HEK293 (cell line): Measurements from ENCODE around the gene RTN4.

Experiments
- CTCF ChIA-PET: fragments of 350-600 bp; formaldehyde crosslinking; extraction: SDS; loops from one replicate; lab custom pipeline; 2021; ENCODE audit warnings: antibody characterized with exemption; lab: Yijun Ruan, JAX
- POLR2A ChIA-PET: fragments of 300-600 bp; formaldehyde crosslinking; extraction: SDS; loops from one replicate; lab custom pipeline; 2020; ENCODE audit warnings: antibody characterized with exemption, inconsistent platforms; lab: Yijun Ruan, JAX
- H3K27ac ChIP-seq: fragments of 200-500 bp; sonication (Bioruptor generic); 2 replicates; pipeline ENCODE4 v1.5.1; 2014; ENCODE audit warnings: low read depth, low read length, control low read depth, inconsistent platforms; ENCODE audit errors: extremely low read depth
- H3K36me3 ChIP-seq, 2 experiments: fragments of 200-500 bp in 1 of 2; sonication (Bioruptor generic) in 1 of 2; 1 replicate in 1 of 2; 2 replicates in 1 of 2; pipeline ENCODE4 v1.5.1; 2014 to 2017; ENCODE audit warnings: inconsistent platforms in 2 of 2, low read length in 2 of 2; ENCODE audit not compliant: control insufficient read depth in 2 of 2, insufficient read depth in 1 of 2
- H3K4me1 ChIP-seq: fragments of 200-500 bp; sonication (Bioruptor generic); 2 replicates; pipeline ENCODE4 v1.5.1; 2014; ENCODE audit warnings: mild to moderate bottlenecking, low read length, inconsistent platforms; ENCODE audit not compliant: control insufficient read depth, insufficient read depth
- H3K4me3 ChIP-seq: 2 replicates; pipeline ENCODE4 v1.5.1; 2011; ENCODE audit warnings: low read depth, mild to moderate bottlenecking, control low read depth, low read length, moderate library complexity
- H3K9me3 ChIP-seq: fragments of 200-500 bp; sonication (Bioruptor generic); 2 replicates; pipeline ENCODE4 v1.5.1; 2014; ENCODE audit warnings: low read depth, low read length, inconsistent platforms; ENCODE audit not compliant: control insufficient read depth, insufficient read depth
- HOXD13 ChIP-seq: sonication (generic); formaldehyde crosslinking; IDR thresholded peaks from 2 replicates; pipeline ENCODE4 v1.8.0; 2022; ENCODE audit warnings: missing genetic modification reagents, borderline replicate concordance
- SCRT1 ChIP-seq: fragments of 450-650 bp; formaldehyde crosslinking; IDR thresholded peaks from 2 replicates; pipeline ENCODE4 v1.5.1; 2016; ENCODE audit warnings: missing biosample characterization, missing genetic modification characterization, borderline replicate concordance
- SCRT2 ChIP-seq: fragments of 450-650 bp; formaldehyde crosslinking; IDR thresholded peaks from 2 replicates; pipeline ENCODE4 v1.5.1; 2016; ENCODE audit warnings: missing biosample characterization, missing genetic modification characterization
- SP2 ChIP-seq: fragments of 450-650 bp; formaldehyde crosslinking; IDR thresholded peaks from 2 replicates; pipeline ENCODE4 v1.5.1; 2016; ENCODE audit warnings: missing biosample characterization, missing genetic modification characterization
- WT1 ChIP-seq: fragments of 450-650 bp; formaldehyde crosslinking; IDR thresholded peaks from 2 replicates; pipeline ENCODE4 v1.5.1; 2016; ENCODE audit warnings: missing biosample characterization, missing genetic modification characterization
- ZNF112 ChIP-seq: fragments of 450-650 bp; formaldehyde crosslinking; IDR thresholded peaks from 2 replicates; pipeline ENCODE4 v1.5.0; 2017; ENCODE audit warnings: missing biosample characterization, missing genetic modification characterization
- ZNF184 ChIP-seq: fragments of 450-650 bp; IDR thresholded peaks from 2 replicates; pipeline ENCODE4 v1.5.1; 2018; ENCODE audit warnings: missing biosample characterization, mild to moderate bottlenecking, missing genetic modification characterization
- ZNF211 ChIP-seq: fragments of 450-650 bp; formaldehyde crosslinking; IDR thresholded peaks from 2 replicates; pipeline ENCODE4 v1.5.1; 2016; ENCODE audit warnings: low read depth, missing biosample characterization, missing genetic modification characterization
- ZNF266 ChIP-seq: fragments of 450-650 bp; formaldehyde crosslinking; IDR thresholded peaks from 2 replicates; pipeline ENCODE4 v1.5.1; 2016; ENCODE audit warnings: missing biosample characterization, missing genetic modification characterization, low read depth
- ZNF350 ChIP-seq: fragments of 450-650 bp; formaldehyde crosslinking; IDR thresholded peaks from 2 replicates; pipeline ENCODE4 v1.5.0; 2017; ENCODE audit warnings: missing biosample characterization, mild to moderate bottlenecking, missing genetic modification characterization
- ZNF366 ChIP-seq: fragments of 450-650 bp; formaldehyde crosslinking; conservative IDR thresholded peaks from 2 replicates; pipeline ENCODE4 v1.5.1; 2016; ENCODE audit warnings: missing biosample characterization, missing genetic modification characterization
- ZNF514 ChIP-seq: fragments of 450-650 bp; formaldehyde crosslinking; IDR thresholded peaks from 2 replicates; pipeline ENCODE4 v1.5.1; 2016; ENCODE audit warnings: missing biosample characterization, missing genetic modification characterization
- ZNF600 ChIP-seq: fragments of 450-650 bp; formaldehyde crosslinking; IDR thresholded peaks from 2 replicates; pipeline ENCODE4 v1.5.1; 2016; ENCODE audit warnings: missing biosample characterization, missing genetic modification characterization
- ZNF629 ChIP-seq: fragments of 450-650 bp; formaldehyde crosslinking; IDR thresholded peaks from 2 replicates; pipeline ENCODE4 v1.5.1; 2017; ENCODE audit warnings: missing biosample characterization, missing genetic modification characterization
- ZNF776 ChIP-seq: fragments of 450-650 bp; formaldehyde crosslinking; IDR thresholded peaks from 2 replicates; pipeline ENCODE4 v1.5.0; 2017; ENCODE audit warnings: missing biosample characterization, missing genetic modification characterization, borderline replicate concordance
- ZNF843 ChIP-seq: fragments of 450-650 bp; formaldehyde crosslinking; IDR thresholded peaks from 2 replicates; pipeline ENCODE4 v1.5.1; 2016; ENCODE audit warnings: missing biosample characterization, missing genetic modification characterization
- TF ChIP-seq, protein P1 (sequence below): fragments of 450-650 bp; formaldehyde crosslinking; IDR thresholded peaks from 2 replicates; pipeline ENCODE4 v1.5.1; 2016; ENCODE audit warnings: missing biosample characterization, missing genetic modification characterization
- TF ChIP-seq, protein P2 (sequence below): fragments of 450-650 bp; formaldehyde crosslinking; IDR thresholded peaks from 2 replicates; pipeline ENCODE4 v1.5.1; 2016; ENCODE audit warnings: missing biosample characterization, missing genetic modification characterization
- TF ChIP-seq, protein P3 (sequence below): fragments of 450-650 bp; formaldehyde crosslinking; IDR thresholded peaks from 2 replicates; pipeline ENCODE4 v1.5.1; 2017; ENCODE audit warnings: missing biosample characterization, missing genetic modification characterization
- TF ChIP-seq, protein P4 (sequence below): fragments of 450-650 bp; formaldehyde crosslinking; IDR thresholded peaks from 2 replicates; pipeline ENCODE4 v1.5.1; 2016; ENCODE audit warnings: missing biosample characterization, missing genetic modification characterization

RTN4 gene

DNA sequence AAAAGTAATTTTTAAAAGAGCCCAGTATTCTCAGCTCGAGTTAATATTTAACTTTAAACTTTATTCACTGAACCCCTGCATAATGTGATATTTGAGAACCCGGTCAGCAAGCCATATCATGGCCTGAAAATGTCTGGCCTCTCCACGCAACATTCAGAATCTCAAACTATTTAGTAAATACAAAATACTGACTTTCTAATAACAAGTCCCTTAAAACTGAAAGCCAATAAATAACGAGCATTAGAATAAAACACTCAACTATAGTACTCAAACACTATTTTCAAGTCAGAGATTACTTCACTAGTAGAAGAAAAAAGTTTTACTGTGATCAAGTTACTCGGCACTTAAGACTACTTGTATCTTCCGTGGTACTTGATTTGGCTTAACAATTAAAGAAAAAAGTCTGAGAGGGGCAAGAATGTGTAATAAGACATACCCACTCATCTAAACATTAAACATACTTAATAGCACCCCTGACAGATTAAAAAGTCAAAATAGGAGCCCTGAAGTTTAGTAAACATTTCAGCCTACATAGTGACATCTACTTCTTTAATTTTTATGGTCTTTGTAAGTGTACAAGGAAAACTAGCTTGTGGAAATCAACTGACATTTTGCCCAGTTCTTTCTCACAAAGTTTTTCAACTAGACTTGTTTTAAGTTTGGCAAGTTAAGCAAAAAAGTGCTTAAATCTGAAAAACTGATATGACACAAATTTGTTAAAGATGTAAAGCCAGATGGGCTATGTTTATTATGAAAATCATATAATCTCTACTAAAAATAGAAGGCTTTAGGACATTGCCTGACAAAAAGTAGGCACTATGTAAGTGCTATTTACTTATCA is 38.2 kb downstream of the RTN4 start (continued):
- TF ChIP-seq, protein P1, sequence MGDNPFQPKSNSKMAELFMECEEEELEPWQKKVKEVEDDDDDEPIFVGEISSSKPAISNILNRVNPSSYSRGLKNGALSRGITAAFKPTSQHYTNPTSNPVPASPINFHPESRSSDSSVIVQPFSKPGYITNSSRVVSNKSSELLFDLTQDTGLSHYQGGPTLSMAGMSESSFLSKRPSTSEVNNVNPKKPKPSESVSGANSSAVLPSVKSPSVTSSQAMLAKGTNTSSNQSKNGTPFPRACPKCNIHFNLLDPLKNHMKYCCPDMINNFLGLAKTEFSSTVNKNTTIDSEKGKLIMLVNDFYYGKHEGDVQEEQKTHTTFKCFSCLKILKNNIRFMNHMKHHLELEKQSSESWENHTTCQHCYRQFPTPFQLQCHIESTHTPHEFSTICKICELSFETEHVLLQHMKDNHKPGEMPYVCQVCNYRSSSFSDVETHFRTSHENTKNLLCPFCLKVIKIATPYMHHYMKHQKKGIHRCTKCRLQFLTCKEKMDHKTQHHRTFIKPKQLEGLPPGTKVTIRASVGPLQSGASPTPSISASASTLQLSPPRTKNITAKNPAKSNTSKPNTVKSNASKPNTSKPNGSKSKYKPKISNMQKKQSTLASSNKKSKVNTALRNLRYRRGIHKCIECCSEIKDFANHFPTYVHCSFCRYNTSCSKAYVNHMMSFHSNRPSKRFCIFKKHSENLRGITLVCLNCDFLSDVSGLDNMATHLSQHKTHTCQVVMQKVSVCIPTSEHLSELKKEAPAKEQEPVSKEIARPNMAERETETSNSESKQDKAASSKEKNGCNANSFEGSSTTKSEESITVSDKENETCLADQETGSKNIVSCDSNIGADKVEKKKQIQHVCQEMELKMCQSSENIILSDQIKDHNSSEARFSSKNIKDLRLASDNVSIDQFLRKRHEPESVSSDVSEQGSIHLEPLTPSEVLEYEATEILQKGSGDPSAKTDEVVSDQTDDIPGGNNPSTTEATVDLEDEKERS (tag by site-specific recombination): no peak
- TF ChIP-seq ZNF600 (no peak), ZNF266 (tag by site-specific recombination) (no peak), SP2 (no peak), ZNF514 (tag by site-specific recombination) (no peak), ZNF629 (tag by site-specific recombination) (no peak), ZNF184 (tag by site-specific recombination) (no peak), ZNF843 (no peak), HOXD13 (CRISPR knock-in tag) (no peak)
- TF ChIP-seq, protein P2, sequence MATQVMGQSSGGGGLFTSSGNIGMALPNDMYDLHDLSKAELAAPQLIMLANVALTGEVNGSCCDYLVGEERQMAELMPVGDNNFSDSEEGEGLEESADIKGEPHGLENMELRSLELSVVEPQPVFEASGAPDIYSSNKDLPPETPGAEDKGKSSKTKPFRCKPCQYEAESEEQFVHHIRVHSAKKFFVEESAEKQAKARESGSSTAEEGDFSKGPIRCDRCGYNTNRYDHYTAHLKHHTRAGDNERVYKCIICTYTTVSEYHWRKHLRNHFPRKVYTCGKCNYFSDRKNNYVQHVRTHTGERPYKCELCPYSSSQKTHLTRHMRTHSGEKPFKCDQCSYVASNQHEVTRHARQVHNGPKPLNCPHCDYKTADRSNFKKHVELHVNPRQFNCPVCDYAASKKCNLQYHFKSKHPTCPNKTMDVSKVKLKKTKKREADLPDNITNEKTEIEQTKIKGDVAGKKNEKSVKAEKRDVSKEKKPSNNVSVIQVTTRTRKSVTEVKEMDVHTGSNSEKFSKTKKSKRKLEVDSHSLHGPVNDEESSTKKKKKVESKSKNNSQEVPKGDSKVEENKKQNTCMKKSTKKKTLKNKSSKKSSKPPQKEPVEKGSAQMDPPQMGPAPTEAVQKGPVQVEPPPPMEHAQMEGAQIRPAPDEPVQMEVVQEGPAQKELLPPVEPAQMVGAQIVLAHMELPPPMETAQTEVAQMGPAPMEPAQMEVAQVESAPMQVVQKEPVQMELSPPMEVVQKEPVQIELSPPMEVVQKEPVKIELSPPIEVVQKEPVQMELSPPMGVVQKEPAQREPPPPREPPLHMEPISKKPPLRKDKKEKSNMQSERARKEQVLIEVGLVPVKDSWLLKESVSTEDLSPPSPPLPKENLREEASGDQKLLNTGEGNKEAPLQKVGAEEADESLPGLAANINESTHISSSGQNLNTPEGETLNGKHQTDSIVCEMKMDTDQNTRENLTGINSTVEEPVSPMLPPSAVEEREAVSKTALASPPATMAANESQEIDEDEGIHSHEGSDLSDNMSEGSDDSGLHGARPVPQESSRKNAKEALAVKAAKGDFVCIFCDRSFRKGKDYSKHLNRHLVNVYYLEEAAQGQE (tag by site-specific recombination): 0 out of 2 replicates have a peak, but pooled peaks have one; percentile 8
- TF ChIP-seq, protein P3, sequence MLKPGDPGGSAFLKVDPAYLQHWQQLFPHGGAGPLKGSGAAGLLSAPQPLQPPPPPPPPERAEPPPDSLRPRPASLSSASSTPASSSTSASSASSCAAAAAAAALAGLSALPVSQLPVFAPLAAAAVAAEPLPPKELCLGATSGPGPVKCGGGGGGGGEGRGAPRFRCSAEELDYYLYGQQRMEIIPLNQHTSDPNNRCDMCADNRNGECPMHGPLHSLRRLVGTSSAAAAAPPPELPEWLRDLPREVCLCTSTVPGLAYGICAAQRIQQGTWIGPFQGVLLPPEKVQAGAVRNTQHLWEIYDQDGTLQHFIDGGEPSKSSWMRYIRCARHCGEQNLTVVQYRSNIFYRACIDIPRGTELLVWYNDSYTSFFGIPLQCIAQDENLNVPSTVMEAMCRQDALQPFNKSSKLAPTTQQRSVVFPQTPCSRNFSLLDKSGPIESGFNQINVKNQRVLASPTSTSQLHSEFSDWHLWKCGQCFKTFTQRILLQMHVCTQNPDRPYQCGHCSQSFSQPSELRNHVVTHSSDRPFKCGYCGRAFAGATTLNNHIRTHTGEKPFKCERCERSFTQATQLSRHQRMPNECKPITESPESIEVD (tag by site-specific recombination): peak; percentile 92

DNA sequence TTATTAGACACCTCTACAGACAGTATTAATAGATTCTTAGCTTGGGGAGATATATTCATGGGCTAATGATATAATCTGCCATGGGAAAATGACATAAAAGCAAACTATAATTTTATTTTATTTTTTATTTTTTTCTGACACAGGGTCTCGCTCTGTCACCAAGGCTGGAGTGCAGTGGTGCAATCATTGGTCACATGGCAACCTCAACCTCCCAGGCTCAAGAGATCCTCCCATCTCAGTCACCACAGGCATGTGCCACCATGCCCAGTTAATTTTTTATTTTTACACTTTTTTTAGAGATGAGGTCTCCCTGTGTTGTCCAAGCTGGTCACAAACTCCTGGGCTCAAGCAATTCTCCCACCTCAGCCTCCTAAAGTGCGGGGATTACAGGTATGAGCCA is 39.3 kb downstream of the RTN4 start:
- CTCF ChIA-PET: interaction anchor here (0.6 to 11.8 kb wide), 4 partner anchors 18 to 904 kb away, joined by 3 to 121 read pairs (median 7); no protein-coding TSS in a partner anchor
- Histone ChIP-seq H3K9me3 (no peaks in the 10 kb centered on the region), H3K4me1 (peaks cover 32% of the 10 kb centered on the region), H3K27ac (no peak overlapping the region), H3K4me3 (no peak overlapping the region), H3K36me3 (no peaks in the 10 kb centered on the region)
- POLR2A ChIA-PET: interaction anchor here (1.1 kb wide), 1 partner anchor 40 kb away, joined by 7 read pairs; the partner anchor contains the start of gene RTN4
- 0 out of 2 replicates have a peak, but pooled peaks have one; percentile 15 for TF ChIP-seq WT1 (tag by site-specific recombination)
- no peak for TF ChIP-seq ZNF112 (tag by site-specific recombination)

DNA sequence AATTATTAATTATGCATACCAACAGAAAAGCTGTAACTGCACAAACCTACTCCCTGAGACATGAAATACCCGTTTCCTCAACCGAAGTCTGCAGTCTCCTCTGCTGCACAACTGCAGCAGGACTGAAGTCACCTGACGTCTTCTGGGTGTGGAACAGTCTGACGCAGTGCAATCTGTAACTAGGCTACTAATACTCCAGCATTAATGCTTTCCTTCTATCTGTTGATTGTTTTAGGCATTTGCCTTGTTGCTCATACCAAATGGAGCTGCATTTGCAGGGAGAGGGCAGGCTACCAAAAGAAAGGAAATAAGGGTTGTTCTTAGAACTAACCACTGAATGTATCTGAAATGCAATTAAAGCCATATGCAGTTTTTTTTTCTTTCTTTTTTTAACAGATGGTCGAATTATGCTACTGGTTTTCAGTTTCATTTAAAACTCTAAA is 40.1 kb downstream of the RTN4 start:
- Histone ChIP-seq H3K4me3 (peak overlapping the region; percentile 14; the same call in 1 of the 2 replicates), H3K9me3 (no peaks in the 10 kb centered on the region), H3K36me3 (no peaks in the 10 kb centered on the region), H3K4me1 (peaks cover 32% of the 10 kb centered on the region), H3K27ac (no peak overlapping the region)
- POLR2A ChIA-PET: no interaction called here
- CTCF ChIA-PET: interaction anchor here (0.7 to 1.8 kb wide), 4 partner anchors 164 to 903 kb away, joined by 3 to 11 read pairs (median 3); no protein-coding TSS in a partner anchor
- no peak for TF ChIP-seq ZNF350 (tag by site-specific recombination)
- no peak for TF ChIP-seq ZNF211 (tag by site-specific recombination)
- TF ChIP-seq SCRT2 (tag by site-specific recombination): peak; percentile 95
- TF ChIP-seq, protein P4, sequence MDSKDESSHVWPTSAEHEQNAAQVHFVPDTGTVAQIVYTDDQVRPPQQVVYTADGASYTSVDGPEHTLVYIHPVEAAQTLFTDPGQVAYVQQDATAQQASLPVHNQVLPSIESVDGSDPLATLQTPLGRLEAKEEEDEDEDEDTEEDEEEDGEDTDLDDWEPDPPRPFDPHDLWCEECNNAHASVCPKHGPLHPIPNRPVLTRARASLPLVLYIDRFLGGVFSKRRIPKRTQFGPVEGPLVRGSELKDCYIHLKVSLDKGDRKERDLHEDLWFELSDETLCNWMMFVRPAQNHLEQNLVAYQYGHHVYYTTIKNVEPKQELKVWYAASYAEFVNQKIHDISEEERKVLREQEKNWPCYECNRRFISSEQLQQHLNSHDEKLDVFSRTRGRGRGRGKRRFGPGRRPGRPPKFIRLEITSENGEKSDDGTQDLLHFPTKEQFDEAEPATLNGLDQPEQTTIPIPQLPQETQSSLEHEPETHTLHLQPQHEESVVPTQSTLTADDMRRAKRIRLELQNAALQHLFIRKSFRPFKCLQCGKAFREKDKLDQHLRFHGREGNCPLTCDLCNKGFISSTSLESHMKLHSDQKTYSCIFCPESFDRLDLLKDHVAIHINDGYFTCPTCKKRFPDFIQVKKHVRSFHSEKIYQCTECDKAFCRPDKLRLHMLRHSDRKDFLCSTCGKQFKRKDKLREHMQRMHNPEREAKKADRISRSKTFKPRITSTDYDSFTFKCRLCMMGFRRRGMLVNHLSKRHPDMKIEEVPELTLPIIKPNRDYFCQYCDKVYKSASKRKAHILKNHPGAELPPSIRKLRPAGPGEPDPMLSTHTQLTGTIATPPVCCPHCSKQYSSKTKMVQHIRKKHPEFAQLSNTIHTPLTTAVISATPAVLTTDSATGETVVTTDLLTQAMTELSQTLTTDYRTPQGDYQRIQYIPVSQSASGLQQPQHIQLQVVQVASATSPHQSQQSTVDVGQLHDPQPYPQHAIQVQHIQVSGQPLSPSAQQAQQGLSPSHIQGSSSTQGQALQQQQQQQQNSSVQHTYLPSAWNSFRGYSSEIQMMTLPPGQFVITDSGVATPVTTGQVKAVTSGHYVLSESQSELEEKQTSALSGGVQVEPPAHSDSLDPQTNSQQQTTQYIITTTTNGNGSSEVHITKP (tag by site-specific recombination): peak; percentile 84
- peak; percentile 48; the same call in 1 of the 2 replicates for TF ChIP-seq ZNF600
- no peak for TF ChIP-seq ZNF776 (tag by site-specific recombination)
- peak; percentile 78 for TF ChIP-seq SCRT1 (tag by site-specific recombination)
- no peak; the same call in 1 of the 2 replicates for TF ChIP-seq ZNF366
